GM21526 (cell line): ENCODE data around the gene ARF5.
"Not testable (repeated sequence)": the region's sequence is repeated elsewhere in the genome, so short reads cannot be mapped to it uniquely, and the experiment has no call there.

ENCODE experiments used
- ATAC-seq: cut with Tn5 transposase; IDR thresholded peaks from one replicate; pipeline ENCODE4 v1.9.1; 2021; ENCODE audit warnings: moderate library complexity; ENCODE audit not compliant: unreplicated experiment, low FRiP score

ARF5 gene

GRCh38 chr7:127588019-127588696 lies at the start of gene ARF5:
Gene ARF5 (plus strand): TSS chr7:127588411. CDS start chr7:127588499, 88 bp downstream.
- ATAC-seq: peak; percentile 62

- no peak for ATAC-seq
Observed at GRCh38 chr7:127539116-127539515, 49.1 kb upstream of the ARF5 start.

- ATAC-seq: not testable (repeated sequence)
Observed at GRCh38 chr7:127540461-127540860, 47.8 kb upstream of the ARF5 start.

GRCh38 chr7:127541548-127541947 lies 46.7 kb upstream of the ARF5 start:
- no peak for ATAC-seq

- no peak for ATAC-seq
Observed at GRCh38 chr7:127546313-127546712, 41.9 kb upstream of the ARF5 start.

- no peak for ATAC-seq
Observed at GRCh38 chr7:127550247-127550646, 38.0 kb upstream of the ARF5 start.

GRCh38 chr7:127551941-127552340 lies 36.3 kb upstream of the ARF5 start:
- no peak for ATAC-seq

GRCh38 chr7:127556404-127556803 lies 31.8 kb upstream of the ARF5 start:
- ATAC-seq: no peak

- ATAC-seq: no peak
Observed at GRCh38 chr7:127557803-127558202, 30.4 kb upstream of the ARF5 start.

GRCh38 chr7:127566242-127566641 lies 22.0 kb upstream of the ARF5 start:
- no peak for ATAC-seq

GRCh38 chr7:127568034-127568433 lies 20.2 kb upstream of the ARF5 start:
- not testable (repeated sequence) for ATAC-seq

- no peak for ATAC-seq
Observed at GRCh38 chr7:127571741-127572505, 16.3 kb upstream of the ARF5 start.

GRCh38 chr7:127578036-127578684 lies 10.1 kb upstream of the ARF5 start:
- no peak for ATAC-seq

- ATAC-seq: no peak
Observed at GRCh38 chr7:127578711-127579275, 9.4 kb upstream of the ARF5 start.

- no peak for ATAC-seq
Observed at GRCh38 chr7:127580612-127581011, 7.6 kb upstream of the ARF5 start.

- ATAC-seq: no peak
Observed at GRCh38 chr7:127581716-127582115, 6.5 kb upstream of the ARF5 start.

- ATAC-seq: no peak
Observed at GRCh38 chr7:127582361-127582760, 5.8 kb upstream of the ARF5 start.

- no peak for ATAC-seq
Observed at GRCh38 chr7:127584648-127585043, 3.6 kb upstream of the ARF5 start.

GRCh38 chr7:127585044-127585953 lies 2.9 kb upstream of the ARF5 start, which contains the start of gene GCC1:
Gene GCC1 (minus strand): TSS chr7:127585596. CDS start chr7:127585182, 414 bp downstream.
- ATAC-seq: peak; percentile 81

GRCh38 chr7:127586346-127586745 lies 1.9 kb upstream of the ARF5 start:
- no peak for ATAC-seq
